Measurements from ENCODE around the gene TMEM167A.

DNA sequence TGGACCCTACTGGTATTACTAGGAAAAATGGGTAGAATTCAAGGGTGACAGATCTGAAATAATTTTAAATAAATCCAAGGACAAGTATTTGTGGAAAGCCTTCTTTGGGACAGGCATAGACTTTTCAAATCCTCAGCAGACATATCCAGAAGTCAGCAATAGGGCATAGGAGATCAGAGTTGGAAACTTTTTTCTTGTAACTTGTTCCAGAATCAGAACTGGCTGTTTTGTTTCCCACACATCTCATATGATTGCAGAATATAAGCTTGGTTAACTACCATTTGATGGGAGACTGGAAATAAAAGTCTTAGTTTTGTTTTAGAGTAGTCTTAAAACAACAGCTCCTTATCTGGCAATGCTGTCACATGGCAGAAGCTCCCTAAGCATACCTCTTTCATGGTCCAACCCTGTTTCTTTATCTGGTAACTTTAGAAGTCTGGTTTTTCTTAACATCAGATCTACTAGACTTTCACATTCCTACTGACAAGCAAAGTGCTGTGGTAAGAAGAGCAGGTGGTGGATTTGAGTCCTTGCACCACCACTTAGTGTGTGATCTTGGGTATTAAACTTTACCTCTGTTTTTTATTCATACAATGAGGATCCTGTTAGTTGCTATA is 25.3 kb upstream of the TMEM167A start:
- no peak for TF ChIP-seq POLR2A (IDR thresholded peaks at IDR 0.05)
- TF ChIP-seq, protein P1, sequence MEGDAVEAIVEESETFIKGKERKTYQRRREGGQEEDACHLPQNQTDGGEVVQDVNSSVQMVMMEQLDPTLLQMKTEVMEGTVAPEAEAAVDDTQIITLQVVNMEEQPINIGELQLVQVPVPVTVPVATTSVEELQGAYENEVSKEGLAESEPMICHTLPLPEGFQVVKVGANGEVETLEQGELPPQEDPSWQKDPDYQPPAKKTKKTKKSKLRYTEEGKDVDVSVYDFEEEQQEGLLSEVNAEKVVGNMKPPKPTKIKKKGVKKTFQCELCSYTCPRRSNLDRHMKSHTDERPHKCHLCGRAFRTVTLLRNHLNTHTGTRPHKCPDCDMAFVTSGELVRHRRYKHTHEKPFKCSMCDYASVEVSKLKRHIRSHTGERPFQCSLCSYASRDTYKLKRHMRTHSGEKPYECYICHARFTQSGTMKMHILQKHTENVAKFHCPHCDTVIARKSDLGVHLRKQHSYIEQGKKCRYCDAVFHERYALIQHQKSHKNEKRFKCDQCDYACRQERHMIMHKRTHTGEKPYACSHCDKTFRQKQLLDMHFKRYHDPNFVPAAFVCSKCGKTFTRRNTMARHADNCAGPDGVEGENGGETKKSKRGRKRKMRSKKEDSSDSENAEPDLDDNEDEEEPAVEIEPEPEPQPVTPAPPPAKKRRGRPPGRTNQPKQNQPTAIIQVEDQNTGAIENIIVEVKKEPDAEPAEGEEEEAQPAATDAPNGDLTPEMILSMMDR (IDR thresholded peaks at IDR 0.05) = no peak

Measured in gastroesophageal sphincter (tissue), 3 donors.